Measurements from ENCODE around the gene PBX4. TPM values are rescaled to one million over a fixed set of nuclear protein-coding genes. Genes with fewer than 3 reads are reported as not detected.

PBX4 gene
- total and polyA plus RNA-seq, 2 experiments from 2014 or later: 0.32 to 0.63 TPM

DNA sequence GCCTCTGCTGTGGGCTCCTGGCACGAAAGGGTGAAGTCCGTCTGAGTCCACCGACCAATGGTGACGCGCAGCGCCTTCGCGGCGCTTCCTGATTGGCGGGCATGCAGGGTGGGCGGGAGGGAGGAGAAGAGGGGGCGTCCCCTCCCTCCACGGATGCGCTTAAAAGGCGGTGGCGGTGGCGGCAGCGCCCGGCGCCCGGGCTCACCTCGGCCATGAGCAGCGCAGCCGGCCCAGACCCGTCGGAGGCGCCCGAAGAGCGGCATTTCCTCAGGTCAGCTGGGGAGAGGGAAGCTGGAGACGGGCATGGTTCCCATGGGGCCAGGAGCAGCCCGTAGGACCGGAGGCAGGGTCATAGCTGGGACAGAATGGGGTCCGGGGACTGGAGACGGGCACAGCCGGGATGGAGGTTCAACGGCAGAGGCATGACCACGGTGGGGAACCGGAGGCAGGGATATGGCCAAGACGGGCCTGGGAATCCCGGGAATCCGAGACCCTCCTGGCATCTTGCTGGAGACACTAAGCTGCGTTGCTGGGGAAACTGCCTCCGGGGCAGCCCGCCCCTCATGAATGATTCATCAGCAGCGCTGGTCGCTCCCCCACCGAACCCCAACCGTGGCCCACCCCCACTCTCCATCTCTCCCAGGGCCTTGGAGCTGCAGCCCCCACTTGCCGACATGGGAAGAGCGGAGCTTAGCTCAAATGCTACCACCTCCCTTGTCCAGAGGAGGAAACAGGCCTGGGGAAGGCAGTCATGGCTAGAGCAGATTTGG lies 89.6 kb downstream of the PBX4 start, which contains the start of gene YJEFN3:
YJEFN3 (plus strand) TSS at position 191 of the 770 bp plus-strand sequence; CDS start at position 213, 22 bp downstream.
- TF ChIP-seq EZH2 (IDR thresholded peaks at IDR 0.05; ENCODE audit: insufficient read depth, poor library complexity, severe bottlenecking) (no peak), EZH2phosphoT487 (IDR thresholded peaks at IDR 0.05; ENCODE audit: insufficient read depth, low read depth) (no peak)
- H3F3A ChIP-seq (ENCODE audit: insufficient read depth): peaks cover 12% of the 10 kb centered on the region

DNA sequence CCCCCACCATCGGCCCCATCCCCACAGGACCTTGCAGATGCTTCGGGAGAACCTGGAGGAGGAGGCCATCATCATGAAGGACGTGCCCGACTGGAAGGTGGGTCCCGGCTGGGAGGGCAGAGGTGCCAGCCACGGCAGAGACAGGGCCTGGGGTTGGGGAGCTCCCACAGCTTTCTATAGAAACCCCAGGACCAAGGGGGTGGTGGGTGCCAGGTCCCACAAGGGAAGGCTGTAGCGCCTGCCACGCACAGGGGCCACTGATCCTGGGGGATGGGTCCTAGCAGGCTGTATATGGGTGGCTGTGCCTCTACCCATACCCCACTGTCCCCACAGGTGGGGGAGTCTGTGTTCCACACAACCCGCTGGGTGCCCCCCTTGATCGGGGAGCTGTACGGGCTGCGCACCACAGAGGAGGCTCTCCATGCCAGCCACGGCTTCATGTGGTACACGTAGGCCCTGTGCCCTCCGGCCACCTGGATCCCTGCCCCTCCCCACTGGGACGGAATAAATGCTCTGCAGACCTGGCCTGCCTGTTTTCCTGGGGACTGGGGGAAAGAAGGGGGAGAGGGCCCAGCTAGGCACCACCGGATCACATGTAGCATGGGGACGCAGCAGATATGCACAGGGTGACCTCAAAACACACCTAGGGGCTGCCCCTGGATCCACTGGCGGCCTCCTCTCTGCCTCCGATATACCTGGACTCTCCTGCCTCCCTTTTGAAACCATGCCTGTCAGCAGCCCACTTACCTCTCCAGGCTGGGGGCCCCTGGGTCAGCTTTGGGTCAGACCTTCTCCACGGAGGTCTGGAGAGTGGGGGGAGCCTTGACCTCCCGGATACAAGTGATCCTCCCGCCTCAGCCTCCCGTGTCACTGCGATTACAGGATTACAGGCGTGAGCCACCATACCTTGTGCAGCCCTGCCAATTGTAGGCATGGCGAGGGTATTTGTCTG lies 90.5 kb downstream of the PBX4 start:
- TF ChIP-seq EZH2 (IDR thresholded peaks at IDR 0.05; ENCODE audit: insufficient read depth, poor library complexity, severe bottlenecking): no peak
- 92 to 96% methylated on average over 27 of the region's 27 CpGs for WGBS, 2 experiments (ENCODE audit: low coverage in 1 of 2, low lambda C conversion rate in 2 of 2, missing lambda C conversion rate in 2 of 2)
- no peak overlapping the region for H3K4me2 ChIP-seq (ENCODE audit: unreplicated experiment)
- no peaks in the 10 kb centered on the region for H4K20me1 ChIP-seq (ENCODE audit: insufficient read depth)
- H3K36me3 ChIP-seq (ENCODE audit: low read depth): no peaks in the 10 kb centered on the region
- peaks cover 12% of the 10 kb centered on the region for H3F3A ChIP-seq (ENCODE audit: insufficient read depth)
- H3K27me3 ChIP-seq (replicated peaks; ENCODE audit: insufficient read depth): no peaks in the 10 kb centered on the region
- H3K79me2 ChIP-seq (ENCODE audit: insufficient read depth): peaks cover 20% of the 10 kb centered on the region
- no peaks in the 10 kb centered on the region for H3K9me2 ChIP-seq (ENCODE audit: insufficient read depth)
- H3K4me1 ChIP-seq (ENCODE audit: insufficient read depth): peaks cover 3% of the 10 kb centered on the region; the same call in 1 of the 2 replicates
- in situ Hi-C loops (cut with MboI): loop anchor here (25.0 kb wide), 2 partner anchors 409 to 709 kb away; no protein-coding TSS in a partner anchor
- no peak overlapping the region for H3K4me3 ChIP-seq
- no peak overlapping the region for H2AFZ ChIP-seq
- no peaks in the 10 kb centered on the region for H3K9me3 ChIP-seq (ENCODE audit: low read depth)
- no peak for DNase-seq
- H3K27ac ChIP-seq: no peak overlapping the region
- H3K9ac ChIP-seq: no peak overlapping the region

More for the DNA sequence above, 89.6 kb downstream of the PBX4 start, which contains the start of gene YJEFN3:
- H3K79me2 ChIP-seq (ENCODE audit: insufficient read depth): peaks cover 11% of the 10 kb centered on the region
- H3K36me3 ChIP-seq (ENCODE audit: low read depth): no peaks in the 10 kb centered on the region
- WGBS, 2 experiments (ENCODE audit: low coverage in 1 of 2, low lambda C conversion rate in 2 of 2, missing lambda C conversion rate in 2 of 2): 68% methylated on average over 38 to 50 of the region's 50 CpGs
- H3K4me3 ChIP-seq: no peak within 1 kb of the TSS
- no peak within 1 kb of the TSS for H2AFZ ChIP-seq
- peak; percentile 30 for DNase-seq
- H3K4me2 ChIP-seq (ENCODE audit: unreplicated experiment): no peak within 1 kb of the TSS
- H3K9me3 ChIP-seq (ENCODE audit: low read depth): no peaks in the 10 kb centered on the region
- peaks cover 3% of the 10 kb centered on the region; the same call in 1 of the 2 replicates for H3K4me1 ChIP-seq (ENCODE audit: insufficient read depth)
- H3K27me3 ChIP-seq (replicated peaks; ENCODE audit: insufficient read depth): no peaks in the 10 kb centered on the region
- H4K20me1 ChIP-seq (ENCODE audit: insufficient read depth): no peaks in the 10 kb centered on the region
- no peak within 1 kb of the TSS for H3K27ac ChIP-seq
- H3K9ac ChIP-seq: no peak within 1 kb of the TSS
- H3K9me2 ChIP-seq (ENCODE audit: insufficient read depth): no peaks in the 10 kb centered on the region
- in situ Hi-C loops (cut with MboI): loop anchor here (25.0 kb wide), 2 partner anchors 408 to 708 kb away; no protein-coding TSS in a partner anchor

DNA sequence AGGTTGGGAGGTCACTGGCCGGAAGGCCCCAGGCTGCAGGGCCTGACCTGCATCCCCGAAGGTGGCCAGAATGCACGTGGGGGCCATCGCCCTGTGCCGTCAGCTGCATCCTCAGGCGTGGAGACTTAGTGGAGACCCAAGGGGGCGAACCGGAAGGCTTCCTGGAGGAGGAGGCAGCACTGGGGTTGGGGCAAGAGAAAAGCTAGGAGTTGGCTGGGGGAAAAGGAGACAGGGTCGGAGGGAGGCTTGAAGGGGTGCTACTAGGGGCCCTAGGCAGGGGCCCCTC lies 91.2 kb downstream of the PBX4 start:
- H3K4me1 ChIP-seq (ENCODE audit: insufficient read depth): peaks cover 3% of the 10 kb centered on the region; the same call in 1 of the 2 replicates
- no peak overlapping the region for H3K4me2 ChIP-seq (ENCODE audit: unreplicated experiment)
- no peak overlapping the region for H3K9ac ChIP-seq
- H4K20me1 ChIP-seq (ENCODE audit: insufficient read depth): no peaks in the 10 kb centered on the region
- H3K4me3 ChIP-seq: no peak overlapping the region
- no peak overlapping the region for H3K27ac ChIP-seq
- DNase-seq: no peak
- TF ChIP-seq EZH2phosphoT487 (IDR thresholded peaks at IDR 0.05; ENCODE audit: insufficient read depth, low read depth) (no peak), EZH2 (IDR thresholded peaks at IDR 0.05; ENCODE audit: insufficient read depth, poor library complexity, severe bottlenecking) (no peak)
- peaks cover 27% of the 10 kb centered on the region for H3K79me2 ChIP-seq (ENCODE audit: insufficient read depth)
- no peaks in the 10 kb centered on the region for H3K9me2 ChIP-seq (ENCODE audit: insufficient read depth)
- peaks cover 12% of the 10 kb centered on the region for H3F3A ChIP-seq (ENCODE audit: insufficient read depth)
- WGBS, 2 experiments (ENCODE audit: low coverage in 1 of 2, low lambda C conversion rate in 2 of 2, missing lambda C conversion rate in 2 of 2): 94 to 99% methylated on average over 7 to 9 of the region's 9 CpGs
- no peaks in the 10 kb centered on the region for H3K27me3 ChIP-seq (replicated peaks; ENCODE audit: insufficient read depth)
- in situ Hi-C loops (cut with MboI): loop anchor here (25.0 kb wide), 2 partner anchors 410 to 710 kb away; no protein-coding TSS in a partner anchor
- no peaks in the 10 kb centered on the region for H3K36me3 ChIP-seq (ENCODE audit: low read depth)
- no peaks in the 10 kb centered on the region for H3K9me3 ChIP-seq (ENCODE audit: low read depth)
- no peak overlapping the region for H2AFZ ChIP-seq
